Fibroblast of gingiva (primary cell): ENCODE data around the gene KCNT1.
"Not testable (repeated sequence)": the region's sequence is repeated elsewhere in the genome, so short reads cannot be mapped to it uniquely, and the experiment has no call there.

Experiments
- DNase-seq: peaks from one replicate; pipeline ENCODE4 v3.0.0-alpha.2; 2011; ENCODE audit warnings: low read depth

The KCNT1 gene

DNA sequence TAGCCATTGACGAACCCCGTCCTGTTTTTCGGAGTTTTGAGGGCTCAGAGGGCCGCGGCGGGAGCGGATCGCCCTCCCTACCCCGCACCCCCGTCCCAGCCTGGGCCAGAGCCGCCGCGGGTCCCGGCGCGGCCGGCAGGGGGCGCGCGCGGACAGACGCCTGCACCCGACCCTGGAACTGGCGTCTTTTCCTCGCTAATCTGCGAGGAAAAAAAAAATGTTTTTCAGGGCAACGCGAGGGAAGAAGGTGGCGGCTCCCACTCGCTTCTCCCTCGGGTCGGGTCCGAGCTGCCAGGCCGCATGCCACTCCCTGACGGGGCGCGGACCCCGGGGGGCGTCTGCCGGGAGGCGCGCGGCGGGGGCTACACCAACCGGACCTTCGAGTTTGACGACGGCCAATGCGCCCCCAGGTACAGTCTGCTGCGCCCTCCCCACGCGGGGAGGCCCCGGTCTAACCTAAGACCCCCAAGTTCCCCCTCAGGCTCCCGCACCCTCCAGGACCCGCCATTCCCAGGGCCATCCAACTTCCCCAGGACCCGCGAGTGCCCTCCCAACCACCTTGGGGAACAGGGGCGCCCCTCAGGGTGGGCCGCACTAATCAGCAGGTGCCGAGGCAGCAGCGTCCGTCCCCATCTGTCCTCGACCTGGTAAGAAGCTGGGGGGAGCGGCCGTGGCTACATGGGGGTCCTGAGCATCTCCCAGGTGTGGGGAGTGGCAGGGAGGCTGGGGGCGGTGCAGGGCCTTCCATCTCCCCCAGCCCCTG is at the start of gene KCNT1:
KCNT1 (plus strand) TSS at position 227 of the 763 bp plus-strand sequence; CDS start at position 301, 74 bp downstream.
- DNase-seq = no peak

DNA sequence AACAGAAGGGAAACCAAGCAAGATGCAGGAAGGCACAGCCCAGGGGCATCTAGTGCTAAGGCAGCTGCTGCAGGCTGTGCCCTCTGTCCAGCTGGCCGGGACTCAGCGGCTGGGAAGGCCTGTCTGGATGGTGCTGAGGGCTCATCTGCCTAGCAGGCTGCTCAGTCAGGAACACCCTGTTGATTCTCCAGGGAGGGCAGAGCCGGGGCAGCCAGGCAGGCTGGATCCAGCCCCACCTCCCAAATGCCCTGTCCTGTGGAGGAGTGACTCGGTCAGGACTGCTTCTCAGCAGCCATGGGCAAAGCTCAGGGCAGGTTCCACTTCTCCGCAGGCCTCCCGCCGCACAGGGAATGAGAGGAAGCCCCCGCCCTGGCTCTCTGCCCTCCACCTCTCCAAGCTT is 46.7 kb upstream of the KCNT1 start:
- no peak for DNase-seq

DNA sequence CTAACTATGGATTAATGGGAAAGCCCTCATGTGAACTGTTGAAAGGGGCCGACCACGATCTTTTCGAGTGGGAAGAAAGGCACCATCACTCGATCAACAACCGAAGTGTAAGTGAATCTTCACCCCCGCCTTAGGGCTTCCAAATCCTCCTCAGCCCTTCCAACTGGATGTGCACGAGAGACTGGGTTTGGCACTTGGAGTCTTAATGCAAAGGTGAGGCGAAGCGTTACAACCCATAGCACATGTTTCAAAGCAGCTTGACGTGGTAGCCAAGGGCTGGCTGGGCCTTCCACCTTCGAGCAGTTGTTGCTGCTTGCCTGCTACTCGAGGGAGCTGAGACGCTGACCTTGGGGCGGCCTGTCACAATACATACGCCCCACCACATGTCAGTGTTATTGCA is 44.6 kb upstream of the KCNT1 start:
- DNase-seq = no peak

DNA sequence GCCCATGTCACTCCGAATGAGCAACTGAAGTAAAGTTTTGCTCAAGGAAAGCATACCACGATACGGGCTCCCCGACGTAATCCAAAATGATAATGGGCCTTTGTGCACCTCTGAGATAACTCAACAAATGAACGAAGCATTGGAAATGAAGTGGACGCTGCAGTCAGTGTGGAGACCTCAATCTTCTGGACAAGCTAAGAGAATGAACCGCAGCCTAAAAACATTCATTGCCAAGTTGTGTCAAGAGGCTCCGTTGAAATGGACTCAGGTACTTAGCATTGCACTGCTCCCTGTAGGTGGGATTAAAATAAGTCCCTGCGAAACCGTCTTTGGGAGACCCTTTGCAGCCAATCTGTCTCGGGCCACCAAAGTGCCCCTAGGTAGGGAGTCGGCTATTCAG is 42.7 kb upstream of the KCNT1 start:
- DNase-seq = no peak

DNA sequence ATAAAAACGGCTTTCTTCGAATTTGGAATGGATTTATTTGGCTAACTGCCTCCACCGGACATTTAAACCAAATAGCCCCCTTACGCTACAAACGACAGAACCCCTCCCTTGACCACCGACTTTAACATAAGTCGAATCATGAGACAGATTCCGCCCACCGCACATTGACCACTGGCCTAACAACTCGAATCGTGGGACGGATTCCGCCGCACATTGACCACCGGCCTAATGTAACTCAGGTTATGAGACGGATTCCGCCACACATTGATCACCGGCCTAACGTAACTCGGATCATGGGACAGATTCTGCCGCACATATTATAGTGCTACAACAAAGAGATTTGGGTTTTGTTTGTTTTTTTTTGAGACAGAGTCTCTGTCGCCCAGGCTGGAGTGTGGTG is 41.6 kb upstream of the KCNT1 start:
- no peak for DNase-seq

DNA sequence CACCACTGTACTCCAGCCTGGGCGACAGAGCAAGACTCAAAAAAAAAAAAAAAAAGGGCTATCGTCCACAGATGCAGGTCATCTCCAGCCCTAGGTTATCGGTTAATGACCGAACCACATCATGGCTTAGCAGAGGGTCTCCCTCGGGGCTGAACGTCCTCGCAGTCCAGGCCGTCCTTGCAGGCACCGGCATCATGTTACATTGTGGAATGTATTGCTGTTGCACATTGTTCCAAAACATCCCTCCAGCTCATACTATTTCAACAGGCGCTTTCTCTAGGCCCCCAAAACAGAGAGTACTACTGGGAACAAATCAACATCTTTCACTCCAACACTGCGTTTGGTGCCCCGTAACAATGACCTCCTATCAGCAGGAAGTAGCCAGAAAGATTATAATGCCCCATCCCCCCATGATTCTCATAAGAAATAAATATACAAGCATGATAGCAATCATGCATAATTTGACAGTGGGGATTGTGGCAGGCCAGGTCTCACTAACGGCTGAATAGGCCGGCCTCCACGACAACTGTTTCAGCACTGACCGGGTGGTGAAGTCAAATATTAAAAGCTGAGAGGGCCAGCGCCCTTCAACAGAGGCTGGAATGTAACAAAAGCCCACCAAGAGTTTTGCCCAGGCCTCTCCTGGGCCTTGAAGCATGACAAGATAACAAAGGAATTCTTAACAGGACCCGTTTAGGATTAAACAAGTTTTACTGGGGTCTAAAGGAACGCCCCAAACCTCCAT is 40.0 kb upstream of the KCNT1 start:
- no peak for DNase-seq

DNA sequence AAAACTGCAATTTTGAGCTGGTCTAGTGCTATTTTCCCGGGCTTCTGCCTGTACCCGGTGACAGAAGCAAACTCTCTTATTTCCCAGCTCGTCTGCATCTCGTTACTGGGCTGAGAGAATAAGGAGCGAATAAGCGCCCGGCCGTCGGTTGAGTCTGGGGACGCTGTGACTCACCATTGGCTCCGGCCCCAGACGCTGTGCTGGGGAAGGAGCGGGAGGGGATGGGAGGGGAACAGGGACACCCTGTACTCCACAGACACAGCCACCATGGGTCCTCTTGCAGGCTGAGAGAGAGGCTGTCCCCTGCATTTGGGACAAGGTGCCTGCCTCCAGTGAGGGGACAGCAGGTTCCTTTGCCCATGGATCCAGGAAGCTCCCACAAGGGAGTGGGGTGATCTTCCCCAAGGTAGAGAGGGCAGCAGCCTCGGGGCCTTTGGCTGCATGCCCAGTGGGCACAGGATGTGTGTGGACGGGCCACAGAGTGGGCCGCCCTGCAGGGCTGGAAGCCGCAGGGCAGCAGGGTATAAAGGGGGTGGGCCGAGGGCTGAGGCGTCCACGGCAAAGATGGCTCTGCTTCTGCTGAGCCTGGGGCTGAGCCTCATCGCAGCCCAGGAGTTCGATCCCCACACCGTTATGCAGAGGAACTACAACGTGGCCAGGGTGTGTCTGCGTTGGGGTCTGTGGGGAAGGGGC is 39.1 kb upstream of the KCNT1 start, which contains the start of gene LCN9:
LCN9 (plus strand) TSS at position 552 of the 693 bp plus-strand sequence; CDS start at position 565, 13 bp downstream.
- DNase-seq = no peak

DNA sequence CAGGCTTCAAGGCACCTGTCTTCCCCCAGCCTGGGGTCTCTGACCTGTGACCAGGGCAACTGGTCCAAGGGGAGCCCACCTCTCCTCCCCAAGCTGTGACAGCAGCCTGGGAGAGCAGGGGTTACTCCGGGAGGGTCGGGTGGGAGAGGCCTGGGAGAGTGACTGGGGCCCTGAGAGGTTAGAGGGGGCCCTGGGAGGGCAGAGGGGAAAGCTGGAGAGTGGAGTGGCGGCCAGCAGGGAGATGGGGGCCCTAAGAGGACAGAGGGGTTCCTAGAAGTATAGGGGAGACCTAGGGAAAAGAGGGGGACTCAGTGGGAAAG is 38.6 kb upstream of the KCNT1 start:
- DNase-seq = no peak

DNA sequence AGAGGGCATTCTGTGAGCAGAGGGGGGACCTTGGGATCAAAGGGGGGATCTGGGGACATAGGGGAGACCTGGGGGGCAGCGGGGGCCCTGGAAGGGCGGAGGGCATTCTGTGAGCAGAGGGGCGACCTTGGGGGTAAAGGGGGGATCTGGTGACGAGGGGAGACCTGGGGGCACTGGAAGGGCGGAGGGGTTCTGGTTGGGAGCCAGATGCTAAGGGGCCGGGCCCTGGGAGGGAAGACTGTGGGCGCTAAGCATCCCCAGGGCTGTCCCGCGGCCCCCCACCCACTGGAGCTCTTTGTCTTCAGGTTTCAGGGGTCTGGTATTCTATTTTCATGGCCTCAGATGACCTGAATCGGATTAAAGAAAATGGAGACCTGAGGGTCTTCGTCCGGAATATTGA is 38.1 kb upstream of the KCNT1 start:
- no peak for DNase-seq

DNA sequence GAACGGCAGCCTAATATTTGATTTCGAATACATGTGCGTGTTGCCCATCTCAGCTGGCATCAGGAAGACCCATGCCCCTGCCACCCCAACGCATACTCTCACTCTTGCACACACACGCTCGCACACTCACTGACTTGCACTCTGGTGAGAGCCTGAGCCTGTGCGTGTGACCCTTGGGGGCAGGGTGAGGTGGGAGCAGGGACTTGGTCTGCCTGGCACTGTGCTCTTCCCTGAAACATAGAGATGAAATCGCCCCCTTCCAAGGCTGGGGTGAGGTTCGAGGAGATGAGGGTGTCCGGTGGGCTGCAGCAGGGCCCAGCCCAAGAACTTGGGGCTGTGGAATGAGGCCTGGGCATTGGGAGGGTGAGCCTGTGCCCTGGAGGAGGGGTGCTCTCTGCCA is 37.7 kb upstream of the KCNT1 start:
- no peak for DNase-seq

DNA sequence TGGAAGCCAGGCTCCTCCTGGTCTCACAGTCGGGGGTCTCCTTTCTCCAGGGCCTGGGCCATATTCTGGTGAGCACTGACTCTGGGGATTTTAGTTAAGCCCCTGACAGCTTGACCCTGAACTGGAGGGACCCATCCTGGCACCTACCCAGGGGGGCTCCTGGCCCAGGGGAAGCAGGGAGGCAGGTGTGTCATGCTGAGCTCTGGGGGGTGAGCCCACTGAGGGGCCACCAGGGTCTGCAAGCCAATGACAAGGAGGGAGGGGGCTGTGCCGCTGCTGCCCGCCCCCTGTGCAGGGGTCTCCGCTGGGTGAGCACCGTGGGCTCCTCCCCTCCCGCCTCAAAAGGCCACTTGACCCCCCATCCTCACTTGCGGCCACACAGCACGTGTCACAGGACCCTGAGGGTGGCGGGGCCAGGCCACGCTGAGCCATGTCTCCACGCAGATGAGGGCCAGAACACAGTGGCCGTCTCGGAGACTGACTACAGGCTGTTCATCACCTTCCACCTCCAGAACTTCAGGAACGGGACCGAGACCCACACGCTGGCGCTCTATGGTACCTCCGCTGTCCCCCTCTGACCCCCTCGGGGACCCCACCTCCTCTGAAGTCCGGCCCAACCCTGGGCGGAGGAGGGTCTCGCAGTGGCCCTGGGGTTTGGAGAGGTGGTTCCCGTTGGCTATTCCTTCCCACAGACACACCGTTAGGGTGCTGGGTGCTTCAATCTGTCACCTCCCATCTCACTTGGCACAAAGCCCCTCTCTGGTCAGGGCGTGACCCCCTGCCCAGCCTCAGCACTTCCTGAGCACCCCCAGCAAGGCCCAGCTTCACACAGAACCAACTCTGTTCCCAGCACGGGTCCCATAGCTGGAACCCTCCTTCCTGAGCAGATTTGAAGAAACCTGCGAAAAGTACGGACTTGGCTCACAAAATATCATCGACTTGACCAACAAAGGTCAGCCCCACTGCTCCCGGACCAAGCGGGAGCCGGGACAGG is 36.9 kb upstream of the KCNT1 start:
- no peak for DNase-seq

DNA sequence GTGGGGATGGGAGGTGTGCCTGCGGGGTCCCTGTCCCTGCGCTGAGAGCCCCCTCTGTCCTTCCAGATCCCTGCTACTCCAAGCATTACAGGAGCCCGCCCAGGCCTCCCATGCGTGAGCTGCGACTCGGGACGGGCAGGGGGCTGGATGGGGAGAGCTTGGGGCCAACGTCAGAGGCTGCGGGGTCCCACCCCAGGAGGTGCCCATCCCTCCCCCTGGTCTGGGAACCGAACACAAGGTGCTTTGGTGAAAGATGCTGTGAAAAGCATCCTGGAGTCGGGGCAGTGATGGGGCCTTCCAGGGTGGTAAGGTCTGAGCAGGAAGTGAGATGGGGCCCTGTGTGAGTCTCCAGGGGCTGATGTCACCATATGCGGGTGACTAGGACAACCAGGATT is 36.2 kb upstream of the KCNT1 start:
- DNase-seq = no peak

DNA sequence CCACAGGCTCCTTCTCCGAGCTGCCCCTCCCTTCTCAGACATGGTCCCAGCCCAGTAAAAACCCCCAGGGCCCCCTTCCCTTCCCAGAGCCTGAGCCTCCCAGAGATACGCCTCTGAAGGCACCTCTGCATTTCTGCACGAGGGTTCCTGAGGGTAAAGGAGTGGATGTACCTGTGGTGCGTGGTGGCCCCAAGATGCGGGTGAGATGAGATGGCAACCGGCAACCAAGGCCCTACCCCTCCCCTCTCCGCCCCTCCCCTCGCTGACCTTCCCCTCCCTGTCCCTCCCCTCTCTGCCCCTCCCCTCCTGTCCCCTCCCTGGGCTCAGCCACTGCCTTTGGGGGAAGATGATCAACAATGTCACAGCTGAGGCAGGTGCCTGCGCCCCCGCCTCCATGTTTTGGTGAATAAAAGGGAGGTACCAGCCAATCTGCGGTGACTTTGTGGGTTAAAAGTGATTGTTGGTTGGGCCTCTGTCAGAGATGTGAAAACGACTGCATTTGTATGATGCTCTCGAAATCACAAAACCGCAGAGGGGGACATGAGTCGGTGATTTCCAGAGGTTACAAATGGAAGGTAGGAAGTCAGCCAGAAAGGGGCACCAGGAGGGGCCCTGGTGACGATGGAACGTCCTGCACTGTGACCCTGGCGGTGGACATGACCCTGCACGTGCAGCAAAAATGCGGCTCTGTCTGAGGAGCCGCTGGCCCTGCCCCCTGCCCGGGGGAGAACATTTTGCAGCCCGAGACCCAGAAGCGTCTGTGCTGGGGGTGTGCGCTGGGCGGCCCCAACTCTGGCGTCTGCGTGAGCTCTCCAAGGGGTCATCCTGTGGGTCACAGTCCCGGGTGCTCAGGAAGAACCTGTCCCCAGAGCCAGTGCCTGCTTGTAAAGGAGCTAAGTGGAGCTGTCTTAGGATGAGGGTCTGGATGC is 35.2 kb upstream of the KCNT1 start:
- DNase-seq = no peak

DNA sequence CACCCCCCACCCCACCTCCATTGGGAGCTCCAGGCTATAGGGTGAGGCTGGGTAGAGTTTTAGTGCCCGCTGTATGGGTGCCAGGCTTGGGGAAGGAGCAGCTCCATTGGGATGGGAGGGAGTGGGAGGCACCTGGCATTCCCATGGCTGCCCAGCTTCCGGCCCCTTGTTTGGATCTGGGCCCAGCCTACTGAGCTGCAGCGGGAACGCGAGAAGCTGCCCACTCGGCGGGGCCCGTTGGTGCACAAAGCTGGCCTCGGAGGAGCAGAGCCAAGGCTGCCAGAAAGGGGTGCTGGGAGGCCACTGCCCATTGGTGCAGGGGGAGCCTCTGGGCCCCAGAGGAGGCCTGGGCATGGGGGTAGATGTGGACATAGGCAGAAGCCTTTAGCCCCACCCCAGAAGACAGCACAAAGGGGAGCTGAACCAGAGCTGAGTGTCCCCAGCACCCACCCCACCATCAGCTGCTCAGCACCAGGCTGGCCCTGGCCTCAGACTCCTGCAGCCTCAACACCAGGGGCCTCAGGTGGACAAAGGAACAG is 34.5 kb upstream of the KCNT1 start:
- DNase-seq = no peak

DNA sequence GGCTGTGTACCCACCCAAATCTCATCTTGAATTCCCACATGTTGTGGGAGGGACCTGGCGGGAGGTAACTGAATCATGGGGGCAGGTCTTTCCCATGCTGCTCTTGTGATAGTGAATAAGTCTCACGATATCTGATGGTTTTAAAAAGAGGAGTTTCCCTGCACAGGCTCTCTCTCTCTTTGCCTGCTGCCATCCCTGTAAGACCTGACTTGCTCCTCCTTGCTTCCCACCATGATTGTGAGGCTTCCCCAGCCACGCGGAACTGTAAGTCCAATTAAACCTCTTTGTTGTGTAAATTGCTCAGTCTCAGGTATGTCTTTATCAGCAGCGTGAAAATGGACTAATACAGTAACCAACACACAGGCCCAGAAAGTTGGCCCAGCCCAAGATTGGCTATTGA is 33.0 kb upstream of the KCNT1 start:
- DNase-seq = not testable (repeated sequence)

DNA sequence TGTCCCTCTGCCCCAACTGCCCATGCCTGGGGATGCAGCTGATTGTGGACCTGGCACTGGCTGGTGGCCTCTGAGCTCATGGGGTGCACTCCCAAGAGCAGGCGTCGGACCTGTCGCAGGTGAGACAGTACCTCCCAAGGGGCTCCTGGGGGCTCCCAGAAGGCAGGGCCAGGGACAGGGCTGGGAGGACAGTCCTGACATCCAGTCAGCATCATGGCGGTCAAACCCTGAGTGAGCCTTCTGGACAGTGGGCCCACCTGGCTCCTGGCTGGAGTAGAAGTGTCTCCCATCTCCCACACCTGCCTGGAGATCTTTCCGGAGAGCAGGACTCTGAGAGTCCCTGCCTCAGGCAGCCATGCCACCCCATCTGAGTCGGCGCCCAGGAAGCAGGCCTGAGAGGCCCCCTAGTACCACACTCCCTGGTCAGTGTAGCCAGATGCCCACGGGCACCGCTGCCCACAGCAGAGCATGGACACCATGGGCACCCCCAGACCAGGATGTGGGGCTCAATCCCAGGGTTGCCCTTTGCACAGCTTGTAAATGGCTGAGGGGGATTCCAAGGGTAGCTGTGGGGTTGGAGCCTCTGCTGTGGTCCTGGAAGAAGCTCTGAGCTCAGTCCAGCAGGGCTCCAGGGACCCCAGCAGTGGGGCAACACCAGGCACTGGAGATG is 32.2 kb upstream of the KCNT1 start:
- DNase-seq = no peak

DNA sequence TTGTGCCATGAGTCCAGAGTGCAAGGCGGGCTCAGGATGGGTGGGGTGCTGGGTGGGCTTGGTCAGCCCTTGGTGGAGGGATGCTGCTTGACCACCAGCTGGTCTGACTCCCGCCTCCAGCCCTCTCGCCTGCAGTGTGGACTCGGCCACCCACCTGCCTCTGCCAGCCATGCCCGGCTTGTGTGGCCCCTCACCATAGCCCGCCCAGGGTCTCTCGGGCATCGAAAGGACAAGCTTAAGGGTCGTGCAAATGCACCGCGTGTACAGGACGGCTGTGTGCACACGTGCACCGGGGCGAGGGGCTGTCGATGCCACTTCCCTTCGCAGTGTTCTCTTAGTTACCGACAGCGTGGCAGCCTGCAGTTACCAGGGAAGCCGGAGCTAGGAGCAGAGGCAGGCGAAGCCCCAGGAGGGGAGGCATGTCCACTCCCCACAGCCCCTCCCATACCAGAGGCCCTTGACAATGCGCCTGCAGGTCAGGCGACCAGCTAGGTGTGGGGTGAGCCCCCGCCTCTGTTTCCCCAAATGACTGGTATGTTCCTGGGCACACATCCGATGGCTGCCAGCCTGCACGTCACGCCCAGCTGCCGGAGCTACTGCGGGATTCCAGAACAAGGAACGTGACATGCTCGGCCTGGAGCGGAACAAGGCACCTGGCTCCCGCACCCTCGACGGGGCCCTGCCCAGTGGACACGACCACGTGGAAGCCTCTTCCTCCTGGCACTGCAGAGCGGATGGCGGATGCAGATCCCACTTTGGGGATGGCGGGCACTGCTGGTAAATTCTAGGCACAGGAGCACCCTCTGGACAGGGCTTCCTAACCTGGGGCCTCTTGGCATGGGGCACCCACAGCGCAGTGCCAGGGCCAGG is 31.0 kb upstream of the KCNT1 start:
- no peak for DNase-seq

DNA sequence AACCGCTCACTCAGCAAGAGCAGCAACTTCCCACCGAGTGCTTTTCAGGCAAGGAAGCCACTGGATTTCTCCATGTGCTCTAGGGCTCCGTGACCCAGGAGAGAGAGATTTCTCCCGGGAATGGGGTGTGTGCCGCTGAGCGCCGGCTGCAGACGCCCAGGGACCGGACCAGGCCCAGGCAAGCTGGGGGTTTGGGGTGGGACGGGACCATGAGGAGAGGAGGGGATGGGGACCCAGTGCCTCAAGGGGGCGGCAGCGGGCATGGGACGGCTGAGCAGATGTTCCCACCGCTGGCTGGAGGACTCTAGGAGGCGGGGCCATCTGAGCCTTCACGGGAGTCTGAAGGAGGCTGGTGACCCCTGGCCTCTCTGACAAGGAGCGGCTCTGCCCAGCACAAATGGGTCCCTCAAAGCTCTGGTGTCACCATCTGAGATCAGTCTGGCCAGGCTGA is 30.4 kb upstream of the KCNT1 start:
- no peak for DNase-seq

DNA sequence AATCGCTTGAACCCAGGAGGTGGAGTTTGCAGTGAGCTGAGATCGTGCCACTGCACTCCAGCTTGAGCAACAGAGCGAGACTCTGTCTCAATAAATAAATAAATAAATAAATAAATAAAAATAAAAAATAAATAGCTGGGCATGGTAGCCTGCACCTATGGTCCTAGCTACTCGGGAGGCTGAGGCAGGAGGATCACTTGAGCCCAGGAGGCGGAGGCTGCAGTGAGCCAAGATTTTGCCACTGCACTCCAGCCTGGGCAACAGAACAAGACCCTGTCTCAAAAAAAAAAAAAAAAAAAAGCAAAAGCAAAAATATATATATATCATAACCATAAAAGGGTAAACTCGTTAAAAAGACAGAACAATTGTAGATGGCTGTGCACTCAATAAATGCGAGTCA is 29.2 kb upstream of the KCNT1 start:
- DNase-seq = not testable (repeated sequence)
